Astrocyte (in vitro differentiated cells and primary cell): ENCODE measurements around the gene COX10.

ENCODE experiments used
- EZH2 ChIP-seq: IDR thresholded peaks from 2 replicates; pipeline ENCODE4 v1.6.1; 2012; ENCODE audit warnings: mild to moderate bottlenecking, low read length, inconsistent platforms; ENCODE audit not compliant: insufficient read depth
- TF ChIP-seq, protein P1 (sequence below): IDR thresholded peaks from 2 replicates; pipeline ENCODE4 v1.5.1; 2011; ENCODE audit warnings: low read depth, mild to moderate bottlenecking, inconsistent platforms, low read length, moderate library complexity; ENCODE audit not compliant: insufficient read depth

DNA sequence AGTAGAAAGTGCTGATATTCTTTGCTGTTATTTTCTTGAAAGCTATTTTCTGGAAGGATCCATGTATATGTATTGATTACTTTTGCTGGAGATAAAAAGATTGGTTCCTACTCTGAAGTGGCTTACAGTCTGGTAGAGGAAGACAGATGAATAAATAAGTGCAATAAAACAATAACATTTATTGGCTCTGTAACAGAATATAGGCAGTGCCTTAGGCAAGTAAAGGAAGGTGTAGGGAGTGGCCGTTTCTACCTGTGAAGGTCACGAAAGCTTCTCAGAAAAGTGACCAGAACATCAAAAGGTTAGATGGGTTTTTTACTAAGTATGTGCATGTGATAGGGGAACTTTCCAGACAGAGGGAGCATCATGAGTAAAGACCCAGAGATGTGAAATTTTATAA, 43.1 kb downstream of the COX10 start:
- TF ChIP-seq, protein P1, sequence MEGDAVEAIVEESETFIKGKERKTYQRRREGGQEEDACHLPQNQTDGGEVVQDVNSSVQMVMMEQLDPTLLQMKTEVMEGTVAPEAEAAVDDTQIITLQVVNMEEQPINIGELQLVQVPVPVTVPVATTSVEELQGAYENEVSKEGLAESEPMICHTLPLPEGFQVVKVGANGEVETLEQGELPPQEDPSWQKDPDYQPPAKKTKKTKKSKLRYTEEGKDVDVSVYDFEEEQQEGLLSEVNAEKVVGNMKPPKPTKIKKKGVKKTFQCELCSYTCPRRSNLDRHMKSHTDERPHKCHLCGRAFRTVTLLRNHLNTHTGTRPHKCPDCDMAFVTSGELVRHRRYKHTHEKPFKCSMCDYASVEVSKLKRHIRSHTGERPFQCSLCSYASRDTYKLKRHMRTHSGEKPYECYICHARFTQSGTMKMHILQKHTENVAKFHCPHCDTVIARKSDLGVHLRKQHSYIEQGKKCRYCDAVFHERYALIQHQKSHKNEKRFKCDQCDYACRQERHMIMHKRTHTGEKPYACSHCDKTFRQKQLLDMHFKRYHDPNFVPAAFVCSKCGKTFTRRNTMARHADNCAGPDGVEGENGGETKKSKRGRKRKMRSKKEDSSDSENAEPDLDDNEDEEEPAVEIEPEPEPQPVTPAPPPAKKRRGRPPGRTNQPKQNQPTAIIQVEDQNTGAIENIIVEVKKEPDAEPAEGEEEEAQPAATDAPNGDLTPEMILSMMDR: no peak
- TF ChIP-seq EZH2: no peak
